Memory B cell (primary cell): ENCODE results near the gene MAGI1.
A peak's percentile ranks its signal among the peaks of the same experiment; 100 is the strongest.

Experiments
- ATAC-seq: fragments of 150-1000 bp; cut with Tn5 transposase; 2 replicates; pipeline ENCODE4 v1.10.0; 2021; ENCODE audit warnings: low read depth, mild to moderate bottlenecking, moderate library complexity
- DNase-seq, 2 donors: peaks; one replicate each; pipeline ENCODE4 v3.0.0; 2022; ENCODE audit warnings: low spot score in 2 of 2
- H3K27ac Mint-ChIP-seq: one replicate; pipeline ENCODE4 v1.8.0; 2022; ENCODE audit warnings: mild to moderate bottlenecking, moderate library complexity, mixed read lengths
- H3K27me3 Mint-ChIP-seq: one replicate; pipeline ENCODE4 v1.8.0; 2022; ENCODE audit warnings: mixed read lengths
- H3K36me3 Mint-ChIP-seq: one replicate; pipeline ENCODE4 v1.8.0; 2022; ENCODE audit warnings: mild to moderate bottlenecking, mixed read lengths
- H3K4me1 Mint-ChIP-seq: one replicate; pipeline ENCODE4 v1.8.0; 2022; ENCODE audit warnings: mixed read lengths
- H3K4me3 Mint-ChIP-seq: one replicate; pipeline ENCODE4 v1.8.0; 2022; ENCODE audit warnings: mild to moderate bottlenecking, moderate library complexity, mixed read lengths
- H3K9me3 Mint-ChIP-seq: one replicate; pipeline ENCODE4 v1.8.0; 2022; ENCODE audit warnings: mixed read lengths

The MAGI1 gene

DNA sequence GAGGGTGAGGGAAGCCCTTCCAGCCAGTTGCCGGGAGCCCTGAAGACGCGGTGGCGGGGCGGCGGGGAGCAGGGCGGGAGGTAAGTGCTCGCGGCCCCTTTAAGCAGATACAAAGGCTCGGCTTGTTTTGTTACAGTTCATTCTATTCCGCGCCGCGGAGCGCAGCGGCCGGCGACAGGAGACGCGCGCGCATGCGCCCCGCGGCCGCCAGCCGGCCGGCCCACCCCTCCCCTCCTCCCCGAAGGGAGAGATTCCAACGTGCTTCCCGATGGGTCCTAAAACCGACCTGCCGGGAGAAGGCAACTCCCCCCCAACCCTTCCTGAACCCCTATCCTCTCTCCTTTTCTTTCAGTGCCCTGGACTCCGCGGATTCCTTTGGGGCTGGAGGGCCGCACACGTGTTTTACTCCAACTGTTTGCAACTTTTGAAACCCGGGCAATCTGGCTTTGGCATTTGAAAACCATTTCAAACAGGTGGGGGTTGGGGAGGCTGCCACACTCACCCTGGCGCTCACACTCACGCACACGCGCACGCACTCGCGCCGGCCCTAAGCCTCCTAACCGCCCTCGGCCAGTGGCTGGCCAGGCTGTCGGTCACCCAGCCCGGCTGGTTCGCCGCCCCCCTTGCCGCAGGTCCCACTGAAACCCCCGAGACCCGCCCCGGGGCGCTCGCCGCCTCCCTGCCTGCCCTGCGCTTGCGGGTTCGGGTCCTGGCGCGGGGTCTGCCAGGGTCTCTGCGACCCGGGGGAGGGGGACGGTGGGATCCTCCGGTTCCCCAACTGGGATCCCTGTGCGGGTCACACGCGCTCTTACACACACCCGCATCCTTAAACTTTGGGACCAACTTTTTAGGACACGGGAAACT lies at the start of gene MAGI1:
Gene MAGI1, minus strand, starts transcription at position 193 of the 864 bp plus-strand sequence. CDS start 610 bp downstream, outside the sequence.
- Mint-ChIP-seq H3K27ac (no peak within 1 kb of the TSS), H3K9me3 (peaks cover 3% of the 10 kb centered on the region), H3K4me1 (peaks cover 8% of the 10 kb centered on the region), H3K36me3 (no peaks in the 10 kb centered on the region), H3K4me3 (peak within 1 kb of the TSS; percentile 71), H3K27me3 (peaks cover 35% of the 10 kb centered on the region)
- ATAC-seq (no peak), DNase-seq (no peak)

DNA sequence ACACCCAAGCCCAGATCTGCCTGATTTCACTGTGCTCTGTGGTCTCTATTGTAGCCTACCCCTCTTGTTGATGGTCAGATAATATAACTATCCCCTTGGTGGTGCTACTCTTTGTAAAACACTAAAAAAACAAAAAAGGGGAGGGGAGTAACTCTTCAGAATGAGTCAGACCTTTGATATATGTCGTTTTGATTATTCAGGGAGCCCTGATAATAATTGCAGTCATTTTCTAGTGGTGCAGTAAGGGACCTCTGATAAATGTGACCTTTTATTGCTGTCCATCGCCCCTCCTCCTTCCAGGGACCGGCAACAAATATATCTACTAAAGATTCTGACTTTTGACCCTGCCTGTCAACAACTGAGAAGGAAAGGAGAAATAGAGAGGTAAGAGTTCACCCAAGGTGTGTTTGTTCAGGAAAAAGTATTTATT lies 45.1 kb upstream of the MAGI1 start:
- Mint-ChIP-seq H3K4me1 (no peaks in the 10 kb centered on the region), H3K36me3 (no peaks in the 10 kb centered on the region)

GRCh38 chr3:66083096-66083678 lies 44.5 kb upstream of the MAGI1 start:
- DNase-seq (no peak), ATAC-seq (no peak)
- Mint-ChIP-seq H3K27ac (no peak overlapping the region), H3K36me3 (no peaks in the 10 kb centered on the region), H3K4me1 (no peaks in the 10 kb centered on the region), H3K27me3 (peaks cover 2% of the 10 kb centered on the region), H3K4me3 (no peak overlapping the region), H3K9me3 (no peaks in the 10 kb centered on the region)

More for the DNA sequence above, 45.1 kb upstream of the MAGI1 start:
- Mint-ChIP-seq H3K4me3 (no peak overlapping the region), H3K27ac (no peak overlapping the region), H3K9me3 (no peaks in the 10 kb centered on the region), H3K27me3 (peaks cover 2% of the 10 kb centered on the region)
- DNase-seq (no peak), ATAC-seq (no peak)

DNA sequence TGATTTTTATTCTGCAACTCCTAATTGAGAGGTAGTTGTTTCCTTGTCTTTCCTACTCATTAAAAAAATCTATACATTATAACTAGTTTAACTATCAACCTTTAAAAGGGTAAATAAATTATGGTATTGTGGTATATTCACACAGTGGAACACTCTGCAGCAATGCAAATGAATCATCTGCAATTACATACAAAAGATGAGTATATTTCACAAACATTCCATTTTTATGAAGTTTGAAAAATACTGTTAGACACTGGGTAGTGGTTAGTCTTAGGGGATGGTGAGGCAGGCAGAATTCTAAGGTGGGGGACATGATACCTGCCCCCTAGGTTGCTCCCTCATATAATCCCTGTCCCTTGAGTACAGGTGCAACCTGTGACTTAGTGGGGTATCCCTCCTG lies 44.0 kb upstream of the MAGI1 start:
- Mint-ChIP-seq H3K27me3 (peaks cover 2% of the 10 kb centered on the region), H3K4me1 (no peaks in the 10 kb centered on the region), H3K9me3 (no peaks in the 10 kb centered on the region), H3K4me3 (no peak overlapping the region), H3K36me3 (no peaks in the 10 kb centered on the region), H3K27ac (no peak overlapping the region)
- DNase-seq (no peak), ATAC-seq (no peak)

DNA sequence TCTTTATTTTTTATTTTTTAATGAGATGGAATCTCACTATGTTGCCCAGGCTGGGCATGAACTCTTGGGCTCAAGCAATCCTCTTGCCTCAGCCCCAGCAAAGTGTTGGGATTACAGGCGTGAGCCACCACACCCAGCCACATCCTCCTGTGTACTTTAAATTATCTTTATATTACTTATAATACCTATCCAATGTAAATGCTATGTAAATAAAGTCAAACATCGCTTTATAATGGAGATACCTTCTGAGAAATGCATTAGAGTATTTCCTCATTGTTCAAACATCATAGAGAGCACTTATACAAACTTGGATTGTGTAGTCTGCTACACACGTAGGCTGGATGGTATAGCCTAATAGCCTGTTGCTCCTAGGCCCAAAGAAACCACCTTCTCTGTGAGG lies 41.4 kb upstream of the MAGI1 start:
- Mint-ChIP-seq H3K27ac (no peak overlapping the region), H3K27me3 (peaks cover 5% of the 10 kb centered on the region), H3K4me1 (no peaks in the 10 kb centered on the region), H3K36me3 (no peaks in the 10 kb centered on the region), H3K9me3 (peaks cover 7% of the 10 kb centered on the region), H3K4me3 (no peak overlapping the region)
- DNase-seq (no peak), ATAC-seq (no peak)

GRCh38 chr3:66077973-66078372 lies 39.3 kb upstream of the MAGI1 start:
- Mint-ChIP-seq H3K4me1 (no peaks in the 10 kb centered on the region), H3K9me3 (peaks cover 8% of the 10 kb centered on the region), H3K27me3 (peaks cover 5% of the 10 kb centered on the region), H3K4me3 (no peak overlapping the region), H3K36me3 (no peaks in the 10 kb centered on the region), H3K27ac (no peak overlapping the region)
- ATAC-seq (no peak), DNase-seq (no peak)

GRCh38 chr3:66076861-66077470 lies 38.2 kb upstream of the MAGI1 start:
- Mint-ChIP-seq H3K27me3 (peaks cover 5% of the 10 kb centered on the region), H3K36me3 (no peaks in the 10 kb centered on the region), H3K27ac (no peak overlapping the region), H3K9me3 (peaks cover 8% of the 10 kb centered on the region), H3K4me1 (no peaks in the 10 kb centered on the region), H3K4me3 (no peak overlapping the region)
- DNase-seq: no peak
- no peak for ATAC-seq

GRCh38 chr3:66075281-66075680 lies 36.6 kb upstream of the MAGI1 start:
- H3K27ac Mint-ChIP-seq: no peak overlapping the region
- H3K27me3 Mint-ChIP-seq: peaks cover 5% of the 10 kb centered on the region
- H3K4me3 Mint-ChIP-seq: no peak overlapping the region
- ATAC-seq (no peak), DNase-seq (no peak)
- H3K4me1 Mint-ChIP-seq: no peaks in the 10 kb centered on the region
- H3K9me3 Mint-ChIP-seq: peaks cover 8% of the 10 kb centered on the region
- H3K36me3 Mint-ChIP-seq: no peaks in the 10 kb centered on the region

- Mint-ChIP-seq H3K9me3 (peaks cover 9% of the 10 kb centered on the region), H3K27me3 (peaks cover 5% of the 10 kb centered on the region), H3K4me1 (no peaks in the 10 kb centered on the region), H3K27ac (no peak overlapping the region), H3K4me3 (no peak overlapping the region), H3K36me3 (peaks cover 2% of the 10 kb centered on the region)
- DNase-seq (no peak), ATAC-seq (no peak)
Measured at GRCh38 chr3:66073464-66074141, 34.9 kb upstream of the MAGI1 start.

GRCh38 chr3:66068255-66068654 lies 29.5 kb upstream of the MAGI1 start:
- H3K36me3 Mint-ChIP-seq: peaks cover 2% of the 10 kb centered on the region
- H3K9me3 Mint-ChIP-seq: peaks cover 5% of the 10 kb centered on the region
- H3K27ac Mint-ChIP-seq: no peak overlapping the region
- no peak for ATAC-seq
- H3K4me1 Mint-ChIP-seq: no peaks in the 10 kb centered on the region
- H3K4me3 Mint-ChIP-seq: no peak overlapping the region
- no peak for DNase-seq
- no peaks in the 10 kb centered on the region for H3K27me3 Mint-ChIP-seq

DNA sequence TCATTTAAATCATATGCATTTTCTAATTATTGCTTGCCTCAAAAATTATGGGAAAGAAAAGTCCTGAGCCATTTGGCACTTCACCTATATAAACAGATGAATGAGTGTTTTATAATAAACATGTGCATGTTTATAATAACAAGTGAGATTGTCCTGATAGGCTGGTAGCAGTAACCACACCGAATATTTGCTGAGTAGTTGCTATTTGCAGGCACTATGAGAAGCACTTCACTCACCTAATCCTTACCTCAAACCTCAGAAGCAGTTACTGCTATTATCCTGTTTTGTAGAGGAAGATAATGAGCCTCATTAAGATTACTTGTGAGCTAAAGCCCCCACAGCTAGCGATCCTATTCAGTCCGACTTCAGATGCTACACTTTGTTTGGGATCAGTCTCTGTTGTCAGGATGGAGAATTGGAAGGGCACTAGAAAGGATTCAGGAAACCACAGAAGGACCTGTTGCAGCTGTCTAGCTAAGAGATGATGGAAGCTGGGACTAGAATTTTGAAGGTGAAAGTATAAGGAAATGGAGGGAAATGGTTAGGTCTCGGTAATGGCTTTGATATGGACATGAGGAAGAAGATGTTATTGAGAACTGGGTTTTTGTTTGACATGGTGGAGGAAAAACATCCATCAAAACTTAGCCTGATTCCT lies 28.4 kb upstream of the MAGI1 start:
- no peak for DNase-seq
- ATAC-seq: no peak
- no peak overlapping the region for H3K4me3 Mint-ChIP-seq
- H3K36me3 Mint-ChIP-seq: peaks cover 2% of the 10 kb centered on the region
- H3K4me1 Mint-ChIP-seq: no peaks in the 10 kb centered on the region
- H3K27ac Mint-ChIP-seq: no peak overlapping the region
- peaks cover 5% of the 10 kb centered on the region for H3K9me3 Mint-ChIP-seq
- no peaks in the 10 kb centered on the region for H3K27me3 Mint-ChIP-seq

- no peak overlapping the region for H3K27ac Mint-ChIP-seq
- no peaks in the 10 kb centered on the region for H3K36me3 Mint-ChIP-seq
- no peaks in the 10 kb centered on the region for H3K4me1 Mint-ChIP-seq
- H3K27me3 Mint-ChIP-seq: no peaks in the 10 kb centered on the region
- peaks cover 5% of the 10 kb centered on the region for H3K9me3 Mint-ChIP-seq
- no peak overlapping the region for H3K4me3 Mint-ChIP-seq
- no peak for DNase-seq
- no peak for ATAC-seq
Measured at GRCh38 chr3:66055289-66055688, 16.6 kb upstream of the MAGI1 start.

DNA sequence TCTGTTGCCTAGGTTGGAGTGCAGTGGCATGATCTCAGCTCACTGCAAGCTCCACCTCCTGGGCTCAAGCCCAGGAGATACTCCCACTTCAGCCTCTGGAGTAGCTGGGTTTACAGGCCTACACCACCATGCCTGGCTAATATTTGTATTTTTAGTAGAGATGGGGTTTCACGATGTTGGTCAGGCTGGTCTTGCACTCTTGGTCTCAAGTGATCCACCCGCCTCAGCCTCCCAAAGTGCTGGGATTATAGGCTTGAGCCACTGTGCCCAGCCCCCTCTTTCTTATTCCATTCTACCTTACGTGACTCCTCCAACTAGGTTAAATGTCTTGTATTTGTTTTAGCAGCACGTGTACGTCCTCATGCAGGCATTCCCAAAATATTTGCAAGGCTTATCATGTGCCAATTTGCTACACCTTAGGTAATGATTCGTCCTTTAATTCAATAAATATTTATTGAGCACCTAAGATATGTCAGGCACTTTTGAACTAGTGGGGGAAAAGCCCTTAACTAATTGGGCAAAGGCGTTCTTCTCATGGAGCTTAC lies 14.9 kb upstream of the MAGI1 start:
- Mint-ChIP-seq H3K27ac (no peak overlapping the region), H3K27me3 (no peaks in the 10 kb centered on the region), H3K9me3 (peaks cover 4% of the 10 kb centered on the region), H3K4me1 (no peaks in the 10 kb centered on the region), H3K36me3 (no peaks in the 10 kb centered on the region), H3K4me3 (no peak overlapping the region)
- DNase-seq (no peak), ATAC-seq (no peak)
